ENCODE measurements around the gene DUSP16. TPM values are rescaled to one million over a fixed set of nuclear protein-coding genes. Genes with fewer than 3 reads are reported as not detected.

The DUSP16 gene
- total and polyA plus RNA-seq, 2 of the 8 experiments (the other 6 are each of a cell fraction or from before 2014, with no cell fraction given): 31.6 to 55.9 TPM

DNA sequence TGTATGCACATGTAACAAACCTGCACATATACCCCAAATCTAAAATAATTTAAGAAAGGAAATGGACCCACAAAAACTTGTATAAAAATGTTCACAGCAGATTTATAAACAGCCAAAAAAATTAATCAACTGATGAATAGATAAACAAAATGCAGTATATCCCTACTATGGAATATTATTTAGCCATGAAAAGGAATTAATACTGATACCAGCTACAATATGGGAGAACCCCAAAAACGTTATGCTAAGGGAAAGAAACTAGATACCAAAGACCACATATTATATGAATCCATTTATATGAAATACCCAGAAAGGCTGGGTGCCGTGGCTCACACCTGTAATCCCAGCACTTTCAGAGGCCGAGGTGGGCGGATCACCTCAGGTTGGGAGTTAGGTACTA lies 20.9 kb downstream of the DUSP16 start (continued):
- TF ChIP-seq, protein P1, sequence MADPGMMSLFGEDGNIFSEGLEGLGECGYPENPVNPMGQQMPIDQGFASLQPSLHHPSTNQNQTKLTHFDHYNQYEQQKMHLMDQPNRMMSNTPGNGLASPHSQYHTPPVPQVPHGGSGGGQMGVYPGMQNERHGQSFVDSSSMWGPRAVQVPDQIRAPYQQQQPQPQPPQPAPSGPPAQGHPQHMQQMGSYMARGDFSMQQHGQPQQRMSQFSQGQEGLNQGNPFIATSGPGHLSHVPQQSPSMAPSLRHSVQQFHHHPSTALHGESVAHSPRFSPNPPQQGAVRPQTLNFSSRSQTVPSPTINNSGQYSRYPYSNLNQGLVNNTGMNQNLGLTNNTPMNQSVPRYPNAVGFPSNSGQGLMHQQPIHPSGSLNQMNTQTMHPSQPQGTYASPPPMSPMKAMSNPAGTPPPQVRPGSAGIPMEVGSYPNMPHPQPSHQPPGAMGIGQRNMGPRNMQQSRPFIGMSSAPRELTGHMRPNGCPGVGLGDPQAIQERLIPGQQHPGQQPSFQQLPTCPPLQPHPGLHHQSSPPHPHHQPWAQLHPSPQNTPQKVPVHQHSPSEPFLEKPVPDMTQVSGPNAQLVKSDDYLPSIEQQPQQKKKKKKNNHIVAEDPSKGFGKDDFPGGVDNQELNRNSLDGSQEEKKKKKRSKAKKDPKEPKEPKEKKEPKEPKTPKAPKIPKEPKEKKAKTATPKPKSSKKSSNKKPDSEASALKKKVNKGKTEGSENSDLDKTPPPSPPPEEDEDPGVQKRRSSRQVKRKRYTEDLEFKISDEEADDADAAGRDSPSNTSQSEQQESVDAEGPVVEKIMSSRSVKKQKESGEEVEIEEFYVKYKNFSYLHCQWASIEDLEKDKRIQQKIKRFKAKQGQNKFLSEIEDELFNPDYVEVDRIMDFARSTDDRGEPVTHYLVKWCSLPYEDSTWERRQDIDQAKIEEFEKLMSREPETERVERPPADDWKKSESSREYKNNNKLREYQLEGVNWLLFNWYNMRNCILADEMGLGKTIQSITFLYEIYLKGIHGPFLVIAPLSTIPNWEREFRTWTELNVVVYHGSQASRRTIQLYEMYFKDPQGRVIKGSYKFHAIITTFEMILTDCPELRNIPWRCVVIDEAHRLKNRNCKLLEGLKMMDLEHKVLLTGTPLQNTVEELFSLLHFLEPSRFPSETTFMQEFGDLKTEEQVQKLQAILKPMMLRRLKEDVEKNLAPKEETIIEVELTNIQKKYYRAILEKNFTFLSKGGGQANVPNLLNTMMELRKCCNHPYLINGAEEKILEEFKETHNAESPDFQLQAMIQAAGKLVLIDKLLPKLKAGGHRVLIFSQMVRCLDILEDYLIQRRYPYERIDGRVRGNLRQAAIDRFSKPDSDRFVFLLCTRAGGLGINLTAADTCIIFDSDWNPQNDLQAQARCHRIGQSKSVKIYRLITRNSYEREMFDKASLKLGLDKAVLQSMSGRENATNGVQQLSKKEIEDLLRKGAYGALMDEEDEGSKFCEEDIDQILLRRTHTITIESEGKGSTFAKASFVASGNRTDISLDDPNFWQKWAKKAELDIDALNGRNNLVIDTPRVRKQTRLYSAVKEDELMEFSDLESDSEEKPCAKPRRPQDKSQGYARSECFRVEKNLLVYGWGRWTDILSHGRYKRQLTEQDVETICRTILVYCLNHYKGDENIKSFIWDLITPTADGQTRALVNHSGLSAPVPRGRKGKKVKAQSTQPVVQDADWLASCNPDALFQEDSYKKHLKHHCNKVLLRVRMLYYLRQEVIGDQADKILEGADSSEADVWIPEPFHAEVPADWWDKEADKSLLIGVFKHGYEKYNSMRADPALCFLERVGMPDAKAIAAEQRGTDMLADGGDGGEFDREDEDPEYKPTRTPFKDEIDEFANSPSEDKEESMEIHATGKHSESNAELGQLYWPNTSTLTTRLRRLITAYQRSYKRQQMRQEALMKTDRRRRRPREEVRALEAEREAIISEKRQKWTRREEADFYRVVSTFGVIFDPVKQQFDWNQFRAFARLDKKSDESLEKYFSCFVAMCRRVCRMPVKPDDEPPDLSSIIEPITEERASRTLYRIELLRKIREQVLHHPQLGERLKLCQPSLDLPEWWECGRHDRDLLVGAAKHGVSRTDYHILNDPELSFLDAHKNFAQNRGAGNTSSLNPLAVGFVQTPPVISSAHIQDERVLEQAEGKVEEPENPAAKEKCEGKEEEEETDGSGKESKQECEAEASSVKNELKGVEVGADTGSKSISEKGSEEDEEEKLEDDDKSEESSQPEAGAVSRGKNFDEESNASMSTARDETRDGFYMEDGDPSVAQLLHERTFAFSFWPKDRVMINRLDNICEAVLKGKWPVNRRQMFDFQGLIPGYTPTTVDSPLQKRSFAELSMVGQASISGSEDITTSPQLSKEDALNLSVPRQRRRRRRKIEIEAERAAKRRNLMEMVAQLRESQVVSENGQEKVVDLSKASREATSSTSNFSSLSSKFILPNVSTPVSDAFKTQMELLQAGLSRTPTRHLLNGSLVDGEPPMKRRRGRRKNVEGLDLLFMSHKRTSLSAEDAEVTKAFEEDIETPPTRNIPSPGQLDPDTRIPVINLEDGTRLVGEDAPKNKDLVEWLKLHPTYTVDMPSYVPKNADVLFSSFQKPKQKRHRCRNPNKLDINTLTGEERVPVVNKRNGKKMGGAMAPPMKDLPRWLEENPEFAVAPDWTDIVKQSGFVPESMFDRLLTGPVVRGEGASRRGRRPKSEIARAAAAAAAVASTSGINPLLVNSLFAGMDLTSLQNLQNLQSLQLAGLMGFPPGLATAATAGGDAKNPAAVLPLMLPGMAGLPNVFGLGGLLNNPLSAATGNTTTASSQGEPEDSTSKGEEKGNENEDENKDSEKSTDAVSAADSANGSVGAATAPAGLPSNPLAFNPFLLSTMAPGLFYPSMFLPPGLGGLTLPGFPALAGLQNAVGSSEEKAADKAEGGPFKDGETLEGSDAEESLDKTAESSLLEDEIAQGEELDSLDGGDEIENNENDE (IDR thresholded peaks at IDR 0.05; ENCODE audit: insufficient replicate concordance, low read length): no peak
- TF ChIP-seq, protein P2, sequence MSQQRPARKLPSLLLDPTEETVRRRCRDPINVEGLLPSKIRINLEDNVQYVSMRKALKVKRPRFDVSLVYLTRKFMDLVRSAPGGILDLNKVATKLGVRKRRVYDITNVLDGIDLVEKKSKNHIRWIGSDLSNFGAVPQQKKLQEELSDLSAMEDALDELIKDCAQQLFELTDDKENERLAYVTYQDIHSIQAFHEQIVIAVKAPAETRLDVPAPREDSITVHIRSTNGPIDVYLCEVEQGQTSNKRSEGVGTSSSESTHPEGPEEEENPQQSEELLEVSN (IDR thresholded peaks at IDR 0.05): no peak
- no peak for TF ChIP-seq CTBP2 (IDR thresholded peaks at IDR 0.05; ENCODE audit: borderline replicate concordance, insufficient read depth, insufficient read length, low read length)
- TF ChIP-seq RNF2 (IDR thresholded peaks at IDR 0.05; ENCODE audit: borderline replicate concordance, low read depth, low read length, missing control alignments, poor library complexity, severe bottlenecking): no peak
- TF ChIP-seq, protein P3, sequence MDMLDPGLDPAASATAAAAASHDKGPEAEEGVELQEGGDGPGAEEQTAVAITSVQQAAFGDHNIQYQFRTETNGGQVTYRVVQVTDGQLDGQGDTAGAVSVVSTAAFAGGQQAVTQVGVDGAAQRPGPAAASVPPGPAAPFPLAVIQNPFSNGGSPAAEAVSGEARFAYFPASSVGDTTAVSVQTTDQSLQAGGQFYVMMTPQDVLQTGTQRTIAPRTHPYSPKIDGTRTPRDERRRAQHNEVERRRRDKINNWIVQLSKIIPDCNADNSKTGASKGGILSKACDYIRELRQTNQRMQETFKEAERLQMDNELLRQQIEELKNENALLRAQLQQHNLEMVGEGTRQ (IDR thresholded peaks at IDR 0.05; ENCODE audit: low read length): no peak
- no peak for TF ChIP-seq JUN (IDR thresholded peaks at IDR 0.05; ENCODE audit: low read depth, low read length)
- no peak for TF ChIP-seq SP1 (IDR thresholded peaks at IDR 0.05; ENCODE audit: low read depth, low read length)
- no peak for TF ChIP-seq CEBPB (IDR thresholded peaks at IDR 0.05; ENCODE audit: low read depth, low read length)
